HCEC 1CT (cell line): Measurements from ENCODE around the gene PLCL1.
A peak's percentile ranks its signal among the peaks of the same experiment; 100 is the strongest.

Source experiments
- DNase-seq: peaks from one replicate; pipeline ENCODE4 v3.0.0-alpha.2; 2017

PLCL1 gene

DNA sequence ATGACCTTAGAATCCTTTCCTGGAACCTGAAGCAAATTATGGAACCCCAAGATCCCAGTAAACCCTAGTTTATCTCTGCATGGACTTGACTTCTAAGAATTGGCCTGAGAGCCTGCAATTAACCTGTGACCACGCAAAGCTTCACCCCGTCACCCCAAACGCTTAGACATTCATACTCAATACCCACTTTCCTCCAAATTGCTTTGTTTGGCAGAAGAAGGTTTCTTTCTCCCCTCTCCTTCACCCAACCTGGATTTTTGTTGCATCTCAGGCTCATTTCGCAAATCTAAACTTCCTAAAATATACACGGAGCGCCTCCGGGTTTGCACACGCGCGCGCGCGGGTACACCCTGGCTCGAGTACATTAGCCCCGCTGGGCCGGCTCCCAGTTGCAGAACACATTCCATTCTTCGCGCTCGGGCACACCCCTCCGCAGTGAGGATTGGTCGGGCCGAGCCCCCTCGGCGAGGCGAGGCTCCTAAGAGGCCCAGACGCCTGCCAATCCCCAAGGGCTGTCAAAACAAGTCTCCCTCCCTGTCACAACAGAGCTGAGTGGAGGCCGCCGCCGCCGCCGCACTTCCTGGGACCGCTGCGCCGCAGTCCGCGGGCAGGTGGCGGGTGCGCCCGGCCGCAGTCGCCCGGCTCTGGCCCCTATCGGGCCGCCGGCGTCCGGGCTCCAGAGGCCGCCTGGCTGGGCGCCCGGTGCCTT is at the start of gene PLCL1:
TSS of gene PLCL1 (plus strand) at position 545 of the 709 bp plus-strand sequence.
- peak; percentile 85 for DNase-seq

DNA sequence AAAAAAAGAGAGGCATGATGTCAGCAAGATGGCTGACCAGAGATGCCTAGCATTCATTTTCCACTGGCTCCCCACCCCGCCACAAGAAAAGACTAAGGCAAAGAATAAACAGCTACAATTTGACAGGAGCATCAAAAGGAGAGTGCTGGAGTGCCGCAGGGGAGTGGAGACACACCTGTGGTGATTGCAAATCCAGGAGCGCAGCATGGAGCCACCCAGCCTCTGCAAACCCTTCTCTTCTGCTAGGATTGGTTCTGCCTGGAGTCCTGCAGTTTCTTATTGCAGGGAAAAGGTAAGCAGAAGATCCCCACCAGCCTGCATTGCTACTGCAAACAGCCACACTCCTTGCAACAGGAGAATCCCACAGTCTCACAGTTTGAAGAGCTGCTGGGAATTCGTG is 45.4 kb upstream of the PLCL1 start:
- DNase-seq: no peak

DNA sequence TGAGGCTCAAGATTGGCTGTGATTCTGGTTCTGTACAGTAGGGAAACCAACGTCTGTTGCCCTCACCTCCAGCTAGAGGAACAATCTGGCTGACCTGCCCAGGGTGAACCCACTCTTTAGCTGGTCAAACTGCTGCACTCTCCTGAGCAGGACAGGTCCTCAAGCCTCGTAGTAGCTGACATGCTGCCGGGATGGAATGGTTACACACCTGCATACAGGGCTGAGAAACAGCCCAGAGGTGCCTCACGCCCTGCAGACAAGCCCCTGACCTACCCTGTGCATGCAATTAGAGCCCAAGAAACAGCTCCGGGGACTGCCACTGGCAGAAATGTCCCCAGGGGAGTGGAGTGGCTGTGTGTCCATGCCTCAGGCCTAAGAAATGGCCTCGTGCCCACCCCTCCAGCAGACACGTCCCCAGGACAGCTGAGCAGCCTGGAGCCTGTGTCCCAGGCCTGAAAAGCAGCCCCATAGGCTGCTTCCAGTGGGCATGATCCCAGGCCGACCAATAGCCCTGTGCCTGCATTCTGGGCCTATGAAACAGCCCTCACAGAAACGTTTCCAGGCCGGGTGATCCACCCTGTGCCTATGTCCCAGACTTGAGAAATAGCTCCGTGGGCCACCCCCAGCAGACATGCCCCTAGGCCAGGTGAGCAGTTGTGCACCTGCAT is 44.6 kb upstream of the PLCL1 start:
- DNase-seq: no peak

DNA sequence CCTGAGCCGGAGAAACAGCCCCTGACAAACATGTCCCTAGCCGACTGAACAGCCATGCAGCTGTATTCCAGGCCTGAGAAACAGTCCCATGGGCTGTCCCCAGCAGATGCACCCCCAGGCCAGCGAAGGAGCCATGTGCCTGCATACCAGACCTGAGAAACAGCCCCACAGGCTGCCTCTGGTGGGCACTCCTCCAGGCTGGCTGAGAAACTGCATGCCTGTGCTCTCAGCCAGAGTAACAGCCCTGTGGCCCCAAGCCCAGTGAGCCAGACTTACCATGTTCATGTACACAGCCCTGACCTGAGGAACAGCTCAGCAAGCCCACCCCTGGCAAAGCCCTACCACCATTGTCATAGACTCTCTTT is 44.1 kb upstream of the PLCL1 start:
- no peak for DNase-seq

DNA sequence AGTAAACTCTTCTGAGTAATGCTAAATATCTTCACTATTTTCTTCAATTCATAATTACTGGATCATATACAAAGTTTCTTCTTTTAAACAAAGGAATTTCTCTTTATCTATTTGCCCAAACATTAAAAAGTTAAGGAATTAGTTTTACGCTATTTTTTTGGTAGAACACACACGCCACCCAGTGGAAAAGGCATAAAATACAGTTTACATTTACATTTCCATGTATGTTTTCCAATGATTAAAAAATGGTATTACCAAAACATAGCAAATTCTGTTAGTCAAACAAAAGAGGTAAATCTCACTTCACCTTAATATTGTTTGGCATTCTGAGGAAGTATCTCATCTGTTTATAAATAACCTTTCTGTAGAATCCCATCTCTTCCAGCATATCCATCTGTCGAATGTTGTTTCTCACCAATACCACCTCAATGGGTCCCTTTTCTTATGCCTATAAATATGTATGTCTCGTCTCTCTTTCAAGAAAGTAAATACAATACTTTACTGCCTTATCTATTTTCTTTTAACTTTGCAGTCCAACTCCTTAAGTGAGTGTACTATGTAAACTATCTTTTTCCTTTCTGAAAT is 26.5 kb upstream of the PLCL1 start:
- peak; percentile 23 for DNase-seq

DNA sequence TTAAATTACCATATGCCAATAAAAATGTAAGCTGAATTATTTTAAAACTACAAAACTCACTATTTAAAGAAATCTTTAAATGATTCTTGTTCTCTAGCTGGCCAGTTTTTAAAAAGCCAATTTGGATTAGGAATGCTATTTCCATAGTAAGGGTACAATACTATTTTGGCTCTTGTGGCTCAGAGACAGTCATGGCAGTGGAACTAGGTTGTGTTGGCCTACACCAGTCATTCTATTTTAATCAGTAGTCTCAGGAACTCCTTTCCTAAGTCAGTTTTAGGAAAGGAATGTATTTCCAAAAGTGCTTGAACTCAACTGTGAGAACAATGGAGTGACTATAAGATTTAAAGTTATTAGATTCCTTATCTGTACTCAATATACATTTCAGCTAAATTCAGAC is 25.1 kb upstream of the PLCL1 start:
- no peak for DNase-seq

DNA sequence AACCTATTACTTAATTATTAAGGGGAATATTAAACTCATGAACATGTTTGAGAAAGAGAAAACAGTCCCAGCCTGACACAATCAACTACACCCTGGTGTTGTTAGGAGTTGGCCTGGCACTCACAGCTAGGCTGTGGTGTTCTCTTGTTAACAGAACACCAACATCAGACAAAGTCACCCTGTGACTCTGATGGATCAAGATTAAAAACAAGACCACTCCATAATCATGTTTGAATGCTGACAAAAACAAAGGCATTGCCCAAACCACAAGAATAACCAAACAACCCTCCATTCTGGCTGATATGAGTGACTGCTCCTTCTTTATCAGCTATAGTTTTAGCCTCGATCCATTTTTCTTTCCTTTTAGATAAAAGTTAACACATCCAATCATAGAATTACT is 22.3 kb upstream of the PLCL1 start:
- no peak for DNase-seq

DNA sequence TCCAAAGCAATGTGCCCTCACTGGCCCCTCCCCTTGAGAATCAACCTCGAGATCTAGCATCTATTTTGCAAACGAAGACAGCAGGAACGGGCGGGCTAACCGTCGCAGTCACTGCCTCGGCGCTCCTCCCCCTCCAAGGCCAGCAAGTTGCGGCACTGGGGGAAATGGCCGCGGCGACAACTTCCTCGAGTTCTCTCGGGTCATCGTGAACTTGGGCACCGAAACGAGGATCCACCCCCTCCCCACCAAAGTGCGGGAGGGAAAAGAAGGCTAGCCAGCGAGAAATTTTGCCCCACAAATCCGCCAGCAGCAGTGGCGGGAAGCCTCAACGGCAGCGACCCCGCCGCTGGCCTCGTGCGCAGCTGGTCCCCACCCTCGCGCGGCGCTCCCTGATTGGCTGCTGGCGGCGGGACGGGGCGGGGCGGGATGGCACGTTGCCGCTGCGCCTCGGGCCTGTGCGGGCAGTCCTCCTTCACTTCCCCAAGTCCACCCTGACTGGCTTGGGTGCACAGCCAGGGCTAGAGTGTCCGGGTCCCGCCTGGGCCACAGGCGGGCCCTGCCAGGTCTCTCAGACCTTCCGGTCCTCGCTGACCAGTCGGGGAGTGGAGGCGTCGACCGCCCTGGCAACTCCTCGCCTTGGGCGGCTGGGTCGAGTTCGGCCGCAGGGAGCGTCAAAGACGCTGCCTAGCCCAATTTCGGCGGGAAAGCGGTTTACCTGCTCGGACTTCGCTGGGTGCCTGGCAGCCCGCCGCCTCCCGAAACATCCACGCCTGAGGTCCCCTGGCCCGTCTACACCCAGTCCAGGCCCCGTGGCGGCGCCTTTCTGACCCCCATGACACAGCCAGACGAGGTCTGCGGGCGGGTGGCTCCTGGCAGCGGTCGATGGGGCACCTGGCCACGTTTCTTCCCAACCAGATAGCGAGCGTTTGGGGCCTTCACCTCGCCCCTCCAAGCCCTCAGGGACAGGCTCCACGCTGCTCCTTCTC is 19.1 kb upstream of the PLCL1 start, which contains the start of gene BOLL:
TSS of gene BOLL (minus strand) at position 364 of the 986 bp plus-strand sequence. CDS start 3,469 bp downstream, outside the sequence.
- no peak for DNase-seq

DNA sequence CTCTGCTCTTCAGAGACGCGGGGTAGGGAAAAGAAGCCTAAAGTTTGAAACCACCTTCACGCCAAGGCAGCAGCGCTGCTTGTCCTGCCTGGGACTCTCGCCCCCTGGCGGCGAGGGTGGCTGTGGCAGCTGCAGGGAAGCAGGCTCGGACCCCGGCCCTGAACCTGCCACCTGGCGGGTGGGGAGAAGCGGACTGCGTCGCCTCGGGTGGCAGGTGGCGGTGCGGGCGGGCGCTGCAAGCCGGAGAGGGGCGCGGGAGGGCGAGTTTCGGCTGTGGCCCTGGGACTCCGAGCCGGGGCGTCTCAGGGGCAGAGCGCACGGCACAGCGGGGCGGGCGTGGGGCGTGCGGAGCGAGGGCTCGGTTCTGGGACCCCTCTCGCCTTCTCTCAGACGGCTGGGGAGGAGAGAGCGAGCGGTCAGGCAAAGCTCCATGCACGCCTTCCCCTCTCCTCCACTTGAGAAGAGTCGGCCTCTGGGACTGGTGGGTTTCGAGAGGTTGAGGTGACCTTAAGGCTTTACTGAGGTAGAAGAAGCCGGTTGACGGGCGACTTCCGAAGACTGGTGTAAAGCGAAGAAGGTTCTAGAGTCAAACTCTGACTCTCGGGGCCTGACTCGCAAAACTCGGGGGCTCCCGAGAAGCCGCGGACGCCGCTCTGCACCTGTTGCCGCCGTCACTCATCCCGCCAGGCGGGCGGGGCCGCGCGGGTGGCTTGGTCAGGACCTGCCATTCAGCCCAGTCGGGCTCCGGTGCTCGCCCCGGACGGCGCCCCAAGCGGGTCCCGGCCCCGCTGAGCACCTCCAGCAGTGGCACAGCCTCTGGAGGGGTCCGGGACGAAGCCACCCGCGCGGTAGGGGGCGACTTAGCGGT is 18.1 kb upstream of the PLCL1 start:
- no peak for DNase-seq

DNA sequence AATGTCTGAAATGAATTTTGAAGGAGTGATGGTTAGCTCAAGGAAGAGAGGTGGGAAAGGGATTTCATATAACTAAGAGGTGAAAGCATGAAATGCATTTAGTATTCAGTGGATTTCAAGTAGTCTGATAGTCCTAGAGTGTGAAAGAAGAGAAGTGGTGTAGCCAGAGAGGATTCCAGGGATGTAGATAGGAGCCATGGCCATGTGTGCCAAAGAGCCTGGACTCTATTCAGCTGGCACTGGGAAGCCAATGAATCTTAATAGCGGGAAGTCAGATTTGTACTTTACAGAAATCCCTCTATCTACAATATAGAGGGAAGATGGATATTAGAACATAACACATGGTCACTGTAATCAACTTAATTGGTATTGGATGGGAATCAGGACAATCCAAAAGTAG is 10.9 kb upstream of the PLCL1 start:
- no peak for DNase-seq

DNA sequence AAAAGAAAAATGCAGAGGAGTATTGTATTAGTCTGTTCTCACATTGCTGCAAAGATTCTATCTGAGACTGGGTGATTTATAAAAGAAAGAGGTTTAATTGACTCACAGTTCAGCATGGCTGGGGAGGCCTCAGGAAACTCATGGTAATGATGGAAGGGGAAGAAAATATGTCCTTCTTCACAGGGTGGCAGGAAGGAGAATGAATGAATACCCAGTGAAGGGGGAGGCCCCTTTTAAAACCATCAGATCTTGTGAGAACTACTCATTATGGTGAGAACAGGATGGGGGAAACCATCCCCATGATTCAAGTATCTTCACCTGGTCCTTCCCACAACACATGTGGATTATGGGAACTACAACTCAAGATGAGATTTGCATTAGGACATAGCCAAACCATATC is 9.1 kb upstream of the PLCL1 start:
- no peak for DNase-seq

DNA sequence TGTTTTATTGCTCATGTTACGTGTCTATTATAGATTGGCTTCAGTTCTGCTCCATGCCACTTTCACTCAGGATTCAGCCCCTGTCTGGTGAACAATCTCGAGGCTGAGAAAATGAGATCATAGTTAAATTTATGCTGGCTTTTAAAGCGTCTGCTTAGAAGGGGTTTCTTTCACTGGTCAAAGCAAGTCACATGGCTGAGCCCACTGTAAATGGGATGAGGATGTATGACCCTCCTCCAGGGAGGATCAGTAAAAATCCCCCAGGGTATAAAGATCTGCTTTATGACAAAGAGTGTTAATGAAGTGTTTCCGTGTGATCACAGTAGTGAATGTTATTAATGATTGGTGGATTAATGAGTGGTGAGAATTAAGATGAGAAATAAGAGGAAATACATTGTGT is 6.2 kb upstream of the PLCL1 start:
- DNase-seq: no peak

DNA sequence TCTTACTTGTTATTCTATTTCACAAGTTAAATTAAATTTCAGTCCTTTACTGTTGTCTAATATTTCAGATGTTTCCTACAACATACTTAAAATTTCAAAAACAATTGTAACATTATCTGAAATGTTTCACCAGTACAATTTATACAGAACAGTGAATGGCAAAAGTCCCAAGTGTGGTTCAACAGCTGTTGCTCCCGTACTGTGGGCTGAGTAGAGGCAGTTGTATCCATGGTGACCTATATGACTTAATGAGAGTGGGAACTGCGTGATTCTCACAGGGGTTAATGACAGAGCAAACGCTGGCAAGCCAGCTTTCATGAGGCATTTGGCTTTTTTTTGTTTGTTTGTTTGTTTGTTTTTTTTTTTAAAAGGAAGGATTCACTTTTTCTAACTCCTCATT is 5.3 kb upstream of the PLCL1 start:
- DNase-seq: no peak

DNA sequence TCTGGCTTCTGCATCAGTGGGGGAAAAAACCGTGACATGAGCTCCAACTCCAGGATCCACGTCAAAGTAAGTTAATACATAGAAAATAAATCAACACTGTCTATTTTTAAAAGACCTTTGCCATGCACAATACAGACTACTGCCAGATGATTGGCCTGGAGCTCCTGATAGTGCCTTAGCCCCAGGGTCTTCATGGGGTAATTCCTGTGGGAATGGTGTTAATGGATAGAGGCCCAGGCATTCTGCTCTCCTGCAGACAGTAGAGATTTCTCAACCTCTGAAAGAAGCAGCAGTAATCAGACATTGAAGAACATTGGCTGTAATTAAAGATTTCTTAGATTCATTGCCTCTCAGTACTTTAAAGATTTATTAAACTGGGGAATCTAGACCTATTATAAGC is 4.3 kb upstream of the PLCL1 start:
- no peak for DNase-seq

DNA sequence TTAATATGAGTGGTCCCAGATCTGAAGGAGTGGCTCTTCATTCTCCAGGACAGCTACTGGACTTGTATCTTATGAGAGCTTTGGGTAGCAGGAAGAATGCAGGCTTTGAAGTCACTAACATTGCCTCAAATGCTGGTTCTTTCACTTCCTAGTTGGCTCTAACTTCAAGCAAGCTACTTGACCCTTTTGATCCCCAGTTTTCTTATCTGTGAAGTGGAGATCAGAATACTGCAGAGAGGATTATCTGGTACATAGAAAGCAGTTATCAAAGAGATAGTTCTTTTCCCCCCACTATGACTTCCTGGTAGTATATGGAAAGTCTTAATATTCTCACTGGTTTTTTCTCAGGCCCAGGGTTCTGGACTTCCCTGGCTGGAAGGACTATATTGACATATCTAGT is 3.4 kb upstream of the PLCL1 start:
- DNase-seq: no peak

DNA sequence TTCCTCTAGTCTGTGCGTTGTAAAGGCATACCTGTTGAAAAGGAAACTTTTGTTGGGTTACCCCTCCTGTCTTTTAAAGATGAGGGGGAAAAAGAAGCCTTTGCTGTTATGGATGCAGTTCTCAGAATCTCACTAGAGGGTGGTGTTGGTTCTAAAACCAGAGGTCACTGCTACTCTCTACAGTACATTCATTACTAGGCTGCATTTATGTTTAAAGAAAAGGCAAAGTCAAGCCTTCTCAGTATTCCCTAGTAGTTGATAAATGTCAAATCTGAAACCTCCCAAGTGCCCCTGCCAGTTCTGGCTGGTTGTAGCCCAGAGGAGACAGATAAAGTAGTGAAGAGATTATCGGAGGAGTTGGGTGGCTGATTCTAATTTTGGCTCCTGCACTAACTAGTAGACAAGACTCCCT is 1.4 kb upstream of the PLCL1 start:
- peak; percentile 38 for DNase-seq

DNA sequence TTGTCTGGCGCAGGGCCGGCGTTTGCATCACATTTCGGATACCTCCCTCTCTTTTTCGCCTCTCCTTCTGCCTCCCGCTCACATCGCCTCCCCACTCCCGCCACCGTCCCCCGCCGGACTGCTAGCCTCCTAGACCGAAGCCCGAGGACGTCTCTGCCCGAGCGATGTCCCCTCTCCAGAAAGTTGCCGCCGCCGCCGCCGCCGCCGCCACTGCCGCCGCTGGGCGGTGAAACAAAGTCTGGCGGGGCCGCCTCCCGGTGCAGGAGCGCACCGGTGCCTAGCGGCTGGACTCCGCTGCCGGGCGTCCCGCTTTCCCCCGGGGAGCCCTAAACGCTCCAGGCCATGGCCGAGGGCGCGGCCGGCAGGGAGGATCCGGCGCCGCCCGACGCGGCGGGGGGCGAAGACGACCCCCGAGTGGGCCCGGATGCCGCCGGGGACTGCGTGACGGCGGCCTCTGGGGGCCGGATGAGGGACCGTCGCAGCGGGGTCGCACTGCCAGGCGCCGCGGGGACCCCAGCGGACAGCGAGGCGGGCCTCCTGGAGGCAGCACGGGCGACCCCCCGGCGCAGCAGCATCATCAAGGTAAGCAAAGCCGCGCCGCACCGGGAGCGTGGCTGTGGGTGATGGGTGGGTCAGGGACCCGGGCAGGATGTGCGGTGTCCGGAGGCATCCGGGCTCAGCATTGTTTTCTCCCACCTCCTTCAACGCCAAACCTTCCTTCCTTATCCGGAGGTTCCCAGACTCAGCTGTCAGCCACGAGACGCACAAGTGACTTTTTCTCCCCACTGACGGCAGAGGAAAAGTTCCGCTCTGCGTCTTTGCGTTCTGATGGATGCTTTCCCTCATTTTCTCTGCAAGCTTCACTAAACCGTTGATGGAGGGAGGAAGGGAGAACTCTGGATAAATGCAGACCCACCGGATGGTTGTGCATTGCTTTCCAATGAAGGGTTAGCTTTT is 643 bp downstream of the PLCL1 start:
- DNase-seq: no peak

DNA sequence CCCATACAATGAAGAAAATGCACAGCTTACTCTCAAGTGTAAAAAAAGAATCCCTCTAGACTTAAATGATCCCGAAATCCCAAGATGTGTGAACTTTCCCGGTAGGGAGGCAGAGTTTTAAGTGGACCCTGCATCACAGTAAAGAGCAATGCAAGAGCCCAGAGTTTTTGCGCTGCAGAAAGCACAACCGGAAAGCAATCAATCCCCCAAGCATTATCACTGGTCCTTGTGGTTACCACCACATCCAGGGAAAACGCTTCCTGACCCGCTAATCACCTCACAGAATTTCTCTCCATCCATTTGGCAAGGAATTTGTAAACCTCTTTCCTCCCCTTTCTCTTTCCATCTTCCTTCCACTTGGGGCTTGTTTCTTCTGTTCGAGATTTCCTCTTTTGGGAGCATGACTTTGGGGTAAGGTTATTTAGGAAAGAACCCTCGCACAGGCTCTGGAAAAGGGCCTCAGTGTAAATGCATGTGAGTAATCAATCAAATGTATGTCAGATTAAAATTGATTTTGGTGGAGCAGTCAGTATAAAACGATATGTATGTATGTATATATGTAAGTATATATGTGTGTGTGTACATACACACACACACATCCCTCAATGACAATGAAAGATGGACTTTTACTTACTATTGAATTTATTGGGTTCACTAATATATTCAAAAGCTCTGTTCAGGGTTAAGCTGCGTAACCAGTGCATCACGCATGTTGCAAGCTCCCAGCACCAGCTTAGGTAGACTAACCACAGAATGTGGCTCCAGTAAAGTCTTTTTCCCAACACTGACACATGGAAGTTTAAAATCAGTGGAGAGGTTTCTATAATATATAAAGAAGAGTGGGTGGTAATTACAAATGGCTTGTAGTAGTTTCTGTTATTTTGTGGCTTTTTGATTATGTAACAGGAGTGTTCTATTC is 1.6 kb downstream of the PLCL1 start:
- DNase-seq: no peak

DNA sequence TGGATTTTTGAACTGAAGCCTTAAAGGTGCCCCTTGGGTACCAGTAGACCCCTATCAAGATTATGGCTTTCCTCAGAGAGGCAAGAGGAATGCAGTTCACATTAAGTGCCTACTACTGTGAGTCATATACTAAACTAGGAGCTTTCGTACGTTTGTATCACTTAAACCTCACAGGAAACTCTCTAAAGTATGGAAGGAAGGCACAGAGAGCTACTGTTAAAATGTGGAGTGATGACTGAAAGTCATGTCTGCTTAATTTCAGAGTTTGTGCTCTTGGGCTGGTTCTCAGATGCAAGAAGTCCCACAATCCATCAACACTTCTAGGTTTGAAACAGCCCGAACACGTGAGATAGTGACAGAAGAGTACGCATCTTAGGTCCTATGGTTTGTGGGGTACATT is 4.7 kb downstream of the PLCL1 start:
- no peak for DNase-seq

DNA sequence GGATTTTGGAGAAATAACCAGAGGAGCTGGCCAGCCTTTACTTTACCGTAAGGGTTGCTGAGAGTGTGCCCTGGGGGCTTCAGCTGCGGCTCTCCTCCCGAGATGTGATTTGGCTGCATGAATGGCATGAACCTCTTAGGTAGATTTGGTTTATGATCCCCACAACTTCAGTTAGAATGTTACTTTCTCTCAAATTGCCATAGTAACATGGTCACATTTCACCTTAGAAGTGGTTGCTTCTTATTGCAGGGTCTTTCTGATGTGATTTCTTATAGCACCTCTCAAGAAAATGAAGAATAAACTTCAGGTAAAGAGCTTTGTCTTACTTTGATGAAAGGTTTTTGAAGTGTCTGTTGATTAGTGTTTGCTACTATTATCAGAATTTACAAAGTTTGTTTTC is 5.6 kb downstream of the PLCL1 start:
- DNase-seq: no peak
